Measurements from ENCODE around the gene NUDC. TPM values are rescaled to one million over a fixed set of nuclear protein-coding genes. Genes with fewer than 3 reads are reported as not detected.

NUDC gene
- total and polyA plus RNA-seq, 2 of the 13 experiments (the other 11 are each of a cell fraction or from before 2014, with no cell fraction given): 34.7 to 104 TPM

GRCh38 chr1:26938004-26938658, 16.6 kb downstream of the NUDC start (continued):
- TF ChIP-seq ZZZ3 (CRISPR knock-in tag; IDR thresholded peaks at IDR 0.05; ENCODE audit: borderline replicate concordance): no peak; the same call in 1 of the 2 replicates
- no peak for TF ChIP-seq ZNF558 (CRISPR knock-in tag; IDR thresholded peaks at IDR 0.05; ENCODE audit: borderline replicate concordance)
- TF ChIP-seq CREB1 (IDR thresholded peaks at IDR 0.05): no peak
- TF ChIP-seq CREB1 (CRISPR knock-in tag; IDR thresholded peaks at IDR 0.05): peak; percentile 76
- TF ChIP-seq RXRA (CRISPR knock-in tag; IDR thresholded peaks at IDR 0.05): peak; percentile 99
- no peak for TF ChIP-seq HNRNPK (IDR thresholded peaks at IDR 0.05; ENCODE audit: low read depth, low read length, poor library complexity, severe bottlenecking)
- TF ChIP-seq PAX8 (CRISPR knock-in tag; IDR thresholded peaks at IDR 0.05; ENCODE audit: borderline replicate concordance): 0 out of 2 replicates have a peak, but pooled peaks have one; percentile 54
- TF ChIP-seq ZNF784 (CRISPR knock-in tag; IDR thresholded peaks at IDR 0.05; ENCODE audit: borderline replicate concordance): peak; percentile 66; the same call in 1 of the 2 replicates
- peak; percentile 97 for TF ChIP-seq ZNF746 (CRISPR knock-in tag; IDR thresholded peaks at IDR 0.05)
- TF ChIP-seq DBP (CRISPR knock-in tag; IDR thresholded peaks at IDR 0.05; ENCODE audit: not compliant biosample characterization): peak; percentile 53
- TF ChIP-seq AHR (CRISPR knock-in tag; IDR thresholded peaks at IDR 0.05): peak; percentile 44; the same call in 1 of the 2 replicates
- peak; percentile 61 for TF ChIP-seq ZNF264 (CRISPR knock-in tag; IDR thresholded peaks at IDR 0.05)
- TF ChIP-seq RAD51 (IDR thresholded peaks at IDR 0.05; ENCODE audit: borderline replicate concordance): no peak
- no peak; the same call in 1 of the 2 replicates for TF ChIP-seq SP4 (CRISPR knock-in tag; IDR thresholded peaks at IDR 0.05)
- no peak for TF ChIP-seq ZNF83 (CRISPR knock-in tag; IDR thresholded peaks at IDR 0.05; ENCODE audit: borderline replicate concordance)
- TF ChIP-seq ZNF598 (CRISPR knock-in tag; IDR thresholded peaks at IDR 0.05; ENCODE audit: borderline replicate concordance): peak; percentile 28; the same call in 1 of the 2 replicates
- TF ChIP-seq YY1 (IDR thresholded peaks at IDR 0.05; ENCODE audit: insufficient read depth, insufficient replicate concordance, low read depth, low read length): peak; percentile 9
- TF ChIP-seq CREB3 (CRISPR knock-in tag; IDR thresholded peaks at IDR 0.05): no peak
- peak; percentile 84; the same call in 1 of the 2 replicates for TF ChIP-seq ZNF543 (CRISPR knock-in tag; IDR thresholded peaks at IDR 0.05)
- no peak for TF ChIP-seq SRY (CRISPR knock-in tag; IDR thresholded peaks at IDR 0.05)
- no peak for TF ChIP-seq BCLAF1 (IDR thresholded peaks at IDR 0.05)
- no peak for TF ChIP-seq BATF2 (CRISPR knock-in tag; IDR thresholded peaks at IDR 0.05)
- peak; percentile 97 for TF ChIP-seq HNF4A (CRISPR knock-in tag; IDR thresholded peaks at IDR 0.05)
- no peak for TF ChIP-seq ZSCAN12 (CRISPR knock-in tag; IDR thresholded peaks at IDR 0.05)
- no peak for TF ChIP-seq SETDB1 (CRISPR knock-in tag; IDR thresholded peaks at IDR 0.05; ENCODE audit: borderline replicate concordance)

Measured in HepG2 (cell line).